DOHH2 (cell line): Measurements from ENCODE around the gene C1QTNF5.

Experiments used
- CTCF ChIP-seq: fragments of 200-600 bp; sonication (generic); IDR thresholded peaks from one replicate; pipeline ENCODE4 v1.5.1; 2014; ENCODE audit warnings: antibody characterized with exemption, mild to moderate bottlenecking, low read depth, low read length; ENCODE audit not compliant: poor library complexity, severe bottlenecking
- EZH2phosphoT487 ChIP-seq: fragments of 200-600 bp; sonication (generic); IDR thresholded peaks from 2 replicates; pipeline ENCODE4 v1.6.1; 2017; ENCODE audit warnings: borderline replicate concordance, mild to moderate bottlenecking, antibody characterized with exemption, low read length, moderate library complexity, mixed read lengths

- TF ChIP-seq CTCF, result no peak
- no peak for TF ChIP-seq EZH2phosphoT487
Measured at GRCh38 chr11:119377961-119378667, 37.4 kb upstream of the C1QTNF5 start.
